ENCODE data around the gene MMP2.

The MMP2 gene

GRCh38 chr16:55527885-55528284 is 48.9 kb downstream of the MMP2 start:
- peaks cover 0 to 11% of the 10 kb centered on the region in 2 donors for H3K27me3 Mint-ChIP-seq
- no peak overlapping the region for H3K4me3 Mint-ChIP-seq
- H3K27ac Mint-ChIP-seq: no peak overlapping the region
- ATAC-seq (replicated peaks): no peak
- no peaks in the 10 kb centered on the region for H3K9me3 Mint-ChIP-seq
- H3K36me3 Mint-ChIP-seq (ENCODE audit: insufficient read depth): no peaks in the 10 kb centered on the region
- no peak for DNase-seq
- H3K4me1 Mint-ChIP-seq (ENCODE audit: low read depth in 2 of 2): no peaks in the 10 kb centered on the region

- H3K36me3 Mint-ChIP-seq (ENCODE audit: insufficient read depth): no peaks in the 10 kb centered on the region
- H3K27ac Mint-ChIP-seq: no peak overlapping the region
- peaks cover 0 to 11% of the 10 kb centered on the region in 2 donors for H3K27me3 Mint-ChIP-seq
- ATAC-seq (replicated peaks) (no peak), DNase-seq (no peak)
- H3K9me3 Mint-ChIP-seq: no peaks in the 10 kb centered on the region
- no peak overlapping the region for H3K4me3 Mint-ChIP-seq
- no peaks in the 10 kb centered on the region for H3K4me1 Mint-ChIP-seq (ENCODE audit: low read depth in 2 of 2)
Measured at GRCh38 chr16:55529018-55529417, 50.0 kb downstream of the MMP2 start.

GRCh38 chr16:55530316-55530856 is 51.4 kb downstream of the MMP2 start:
- H3K27me3 Mint-ChIP-seq: peaks cover 0 to 17% of the 10 kb centered on the region in 2 donors
- no peak overlapping the region for H3K27ac Mint-ChIP-seq
- H3K36me3 Mint-ChIP-seq (ENCODE audit: insufficient read depth): no peaks in the 10 kb centered on the region
- DNase-seq (no peak), ATAC-seq (replicated peaks) (no peak)
- no peaks in the 10 kb centered on the region for H3K9me3 Mint-ChIP-seq
- H3K4me1 Mint-ChIP-seq (ENCODE audit: low read depth in 2 of 2): no peaks in the 10 kb centered on the region
- H3K4me3 Mint-ChIP-seq: no peak overlapping the region

- Mint-ChIP-seq H3K27ac (no peak overlapping the region), H3K4me1 (ENCODE audit: low read depth in 2 of 2) (no peaks in the 10 kb centered on the region), H3K4me3 (no peak overlapping the region), H3K36me3 (ENCODE audit: insufficient read depth) (no peaks in the 10 kb centered on the region), H3K27me3 (peaks cover 0 to 23% of the 10 kb centered on the region in 2 donors), H3K9me3 (no peaks in the 10 kb centered on the region)
- no peak for DNase-seq
- ATAC-seq (replicated peaks): no peak
Measured at GRCh38 chr16:55532227-55532626, 53.2 kb downstream of the MMP2 start.

- Mint-ChIP-seq H3K27me3 (peaks cover 0 to 17% of the 10 kb centered on the region in 2 donors), H3K36me3 (ENCODE audit: insufficient read depth) (no peaks in the 10 kb centered on the region), H3K9me3 (no peaks in the 10 kb centered on the region), H3K4me1 (ENCODE audit: low read depth in 2 of 2) (no peaks in the 10 kb centered on the region), H3K4me3 (no peak overlapping the region), H3K27ac (no peak overlapping the region)
- no peak for ATAC-seq (replicated peaks)
- no peak for DNase-seq
Measured at GRCh38 chr16:55534756-55535155, 55.8 kb downstream of the MMP2 start.

GRCh38 chr16:55539049-55539448 is 60.1 kb downstream of the MMP2 start:
- no peak for DNase-seq
- Mint-ChIP-seq H3K9me3 (no peaks in the 10 kb centered on the region), H3K4me3 (no peak overlapping the region), H3K36me3 (ENCODE audit: insufficient read depth) (no peaks in the 10 kb centered on the region), H3K27me3 (peaks cover 0 to 12% of the 10 kb centered on the region in 2 donors), H3K4me1 (ENCODE audit: low read depth in 2 of 2) (no peaks in the 10 kb centered on the region), H3K27ac (no peak overlapping the region)
- ATAC-seq (replicated peaks): no peak

- no peaks in the 10 kb centered on the region for H3K36me3 Mint-ChIP-seq (ENCODE audit: insufficient read depth)
- ATAC-seq (replicated peaks): no peak
- no peak for DNase-seq
- no peaks in the 10 kb centered on the region for H3K4me1 Mint-ChIP-seq (ENCODE audit: low read depth in 2 of 2)
- no peaks in the 10 kb centered on the region for H3K9me3 Mint-ChIP-seq
- H3K27ac Mint-ChIP-seq: no peak overlapping the region
- H3K27me3 Mint-ChIP-seq: peaks cover 4 to 13% of the 10 kb centered on the region in 2 donors
- no peak overlapping the region for H3K4me3 Mint-ChIP-seq
Measured at GRCh38 chr16:55539488-55539887, 60.5 kb downstream of the MMP2 start.

GRCh38 chr16:55540221-55540620 is 61.2 kb downstream of the MMP2 start:
- H3K4me3 Mint-ChIP-seq: no peak overlapping the region
- ATAC-seq (replicated peaks) (no peak), DNase-seq (no peak)
- no peaks in the 10 kb centered on the region for H3K4me1 Mint-ChIP-seq (ENCODE audit: low read depth in 2 of 2)
- no peaks in the 10 kb centered on the region for H3K9me3 Mint-ChIP-seq
- peaks cover 8 to 16% of the 10 kb centered on the region in 2 donors for H3K27me3 Mint-ChIP-seq
- H3K36me3 Mint-ChIP-seq (ENCODE audit: insufficient read depth): no peaks in the 10 kb centered on the region
- H3K27ac Mint-ChIP-seq: no peak overlapping the region

- ATAC-seq (replicated peaks): no peak
Measured at GRCh38 chr16:55542459-55543082, 63.6 kb downstream of the MMP2 start.

GRCh38 chr16:55543472-55543871 is 64.5 kb downstream of the MMP2 start:
- Mint-ChIP-seq H3K4me3 (no peak overlapping the region), H3K27ac (no peak overlapping the region), H3K36me3 (ENCODE audit: insufficient read depth) (no peaks in the 10 kb centered on the region), H3K4me1 (ENCODE audit: low read depth in 2 of 2) (no peaks in the 10 kb centered on the region), H3K9me3 (no peaks in the 10 kb centered on the region), H3K27me3 (peaks cover 8 to 10% of the 10 kb centered on the region in 2 donors)
- ATAC-seq (replicated peaks) (no peak), DNase-seq (no peak)

More at GRCh38 chr16:55542459-55543082, 63.6 kb downstream of the MMP2 start:
- Mint-ChIP-seq H3K27me3 (peaks cover 8 to 10% of the 10 kb centered on the region in 2 donors), H3K4me3 (no peak overlapping the region), H3K36me3 (ENCODE audit: insufficient read depth) (no peaks in the 10 kb centered on the region), H3K9me3 (no peaks in the 10 kb centered on the region), H3K27ac (no peak overlapping the region), H3K4me1 (ENCODE audit: low read depth in 2 of 2) (no peaks in the 10 kb centered on the region)
- DNase-seq: no peak

- ATAC-seq (replicated peaks): no peak
- Mint-ChIP-seq H3K27ac (no peak overlapping the region), H3K4me3 (no peak overlapping the region), H3K4me1 (ENCODE audit: low read depth in 2 of 2) (no peaks in the 10 kb centered on the region), H3K27me3 (peaks cover 10 to 18% of the 10 kb centered on the region in 2 donors), H3K36me3 (ENCODE audit: insufficient read depth) (no peaks in the 10 kb centered on the region), H3K9me3 (no peaks in the 10 kb centered on the region)
- DNase-seq: no peak
Measured at GRCh38 chr16:55552621-55553020, 73.6 kb downstream of the MMP2 start.

GRCh38 chr16:55555436-55555835 is 76.4 kb downstream of the MMP2 start:
- DNase-seq: no peak
- Mint-ChIP-seq H3K4me3 (no peak overlapping the region), H3K27ac (no peak overlapping the region), H3K4me1 (ENCODE audit: low read depth in 2 of 2) (no peaks in the 10 kb centered on the region), H3K9me3 (no peaks in the 10 kb centered on the region), H3K36me3 (ENCODE audit: insufficient read depth) (no peaks in the 10 kb centered on the region), H3K27me3 (peaks cover 10 to 32% of the 10 kb centered on the region in 2 donors)
- ATAC-seq (replicated peaks): no peak

Measured in effector memory CD8-positive, alpha-beta T cell (primary cell).